HG03521 (cell line): Measurements from ENCODE around the gene TRAPPC5.

Source experiments
- ATAC-seq: cut with Tn5 transposase; IDR thresholded peaks from one replicate; pipeline ENCODE4 v1.9.1; 2021; ENCODE audit warnings: mild to moderate bottlenecking, moderate library complexity; ENCODE audit not compliant: unreplicated experiment

Gene TRAPPC5

GRCh38 chr19:7729831-7730285 lies 49.2 kb downstream of the TRAPPC5 start:
- no peak for ATAC-seq

GRCh38 chr19:7730286-7731217 lies 49.9 kb downstream of the TRAPPC5 start:
- ATAC-seq: no peak

- no peak for ATAC-seq
These were observed 50.6 kb downstream of the TRAPPC5 start for GRCh38 chr19:7731218-7731595.

GRCh38 chr19:7731615-7732014 lies 51.0 kb downstream of the TRAPPC5 start:
- no peak for ATAC-seq

GRCh38 chr19:7732045-7732444 lies 51.4 kb downstream of the TRAPPC5 start, which contains the start of gene CLEC4G:
Gene CLEC4G, minus strand, starts transcription at chr19:7732110. Its CDS starts 8 bp downstream, at chr19:7732102.
- ATAC-seq: no peak

- no peak for ATAC-seq
These were observed 52.7 kb downstream of the TRAPPC5 start for GRCh38 chr19:7733376-7733775.

- no peak for ATAC-seq
These were observed 53.9 kb downstream of the TRAPPC5 start for GRCh38 chr19:7734220-7735203.

- ATAC-seq: no peak
These were observed 55.5 kb downstream of the TRAPPC5 start for GRCh38 chr19:7736148-7736547.

GRCh38 chr19:7737215-7737614 lies 56.6 kb downstream of the TRAPPC5 start:
- ATAC-seq: no peak
